Sigmoid colon (tissue), 4 donors: ENCODE results near the gene MRGPRF.
A peak's percentile ranks its signal among the peaks of the same experiment; 100 is the strongest.

Source experiments
- EP300 ChIP-seq, 4 donors: sonication (generic); formaldehyde crosslinking; IDR thresholded peaks; one replicate each; pipeline ENCODE4 v1.6.1; 2017; ENCODE audit warnings: antibody characterized with exemption in 4 of 4
- POLR2A ChIP-seq, 2 donors: fragments of 450-650 bp; IDR thresholded peaks; one replicate each; pipeline ENCODE4 v1.6.1; 2016; ENCODE audit warnings: antibody characterized with exemption in 2 of 2, mild to moderate bottlenecking in 2 of 2, moderate library complexity in 2 of 2
- POLR2AphosphoS5 ChIP-seq, 4 donors: sonication (generic); formaldehyde crosslinking; IDR thresholded peaks; one replicate each; pipeline ENCODE4 v1.6.1; 2017; ENCODE audit warnings: antibody characterized with exemption in 4 of 4
- TF ChIP-seq, protein P1 (sequence below), 4 experiments: fragments of 450-650 bp in 3 of 4; fragments of 200-600 bp in 1 of 4; IDR thresholded peaks; one replicate each; pipeline ENCODE4 v1.5.1; 2016 to 2019; ENCODE audit warnings: antibody characterized with exemption in 4 of 4, mild to moderate bottlenecking in 3 of 4, moderate library complexity in 2 of 4

GRCh38 chr11:68956547-68957254 lies 56.3 kb downstream of the MRGPRF start:
- TF ChIP-seq, protein P1, sequence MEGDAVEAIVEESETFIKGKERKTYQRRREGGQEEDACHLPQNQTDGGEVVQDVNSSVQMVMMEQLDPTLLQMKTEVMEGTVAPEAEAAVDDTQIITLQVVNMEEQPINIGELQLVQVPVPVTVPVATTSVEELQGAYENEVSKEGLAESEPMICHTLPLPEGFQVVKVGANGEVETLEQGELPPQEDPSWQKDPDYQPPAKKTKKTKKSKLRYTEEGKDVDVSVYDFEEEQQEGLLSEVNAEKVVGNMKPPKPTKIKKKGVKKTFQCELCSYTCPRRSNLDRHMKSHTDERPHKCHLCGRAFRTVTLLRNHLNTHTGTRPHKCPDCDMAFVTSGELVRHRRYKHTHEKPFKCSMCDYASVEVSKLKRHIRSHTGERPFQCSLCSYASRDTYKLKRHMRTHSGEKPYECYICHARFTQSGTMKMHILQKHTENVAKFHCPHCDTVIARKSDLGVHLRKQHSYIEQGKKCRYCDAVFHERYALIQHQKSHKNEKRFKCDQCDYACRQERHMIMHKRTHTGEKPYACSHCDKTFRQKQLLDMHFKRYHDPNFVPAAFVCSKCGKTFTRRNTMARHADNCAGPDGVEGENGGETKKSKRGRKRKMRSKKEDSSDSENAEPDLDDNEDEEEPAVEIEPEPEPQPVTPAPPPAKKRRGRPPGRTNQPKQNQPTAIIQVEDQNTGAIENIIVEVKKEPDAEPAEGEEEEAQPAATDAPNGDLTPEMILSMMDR (IDR thresholded peaks at IDR 0.05) = no peak
- TF ChIP-seq POLR2A (IDR thresholded peaks at IDR 0.05) (no peak), POLR2AphosphoS5 (IDR thresholded peaks at IDR 0.05) (peak in 1 of 4 donors; percentile 42), EP300 (IDR thresholded peaks at IDR 0.05) (no peak)
